Nasal cavity respiratory epithelium epithelial cell of viscerocranial mucosa (primary cell): ENCODE data around the gene CD9. TPM values are rescaled to one million over a fixed set of nuclear protein-coding genes. Genes with fewer than 3 reads are reported as not detected.

Experiments
- total RNA-seq: library from RNA; depleted of rRNA; stranded (reverse); fragments of >200 nt; gene quantifications from 2 replicates; pipeline ENCODE4 v1.2.3, GENCODE V29; 2014

CD9 gene
- total RNA-seq = 383 and 653 TPM in 2 replicates

GRCh38 chr12:6200256-6201212, at the start of gene CD9:
TSS of gene CD9 (plus strand) at chr12:6200400. CDS start at chr12:6200500, 100 bp downstream.

Other genes starting within 250 kb of the CD9 start
- 0.34 and 1.00 TPM in 2 replicates for gene VWF, start 75.7 kb upstream of the CD9 start, total RNA-seq
- 15.4 and 32.5 TPM in 2 replicates for gene PLEKHG6, start 110.3 kb downstream of the CD9 start, total RNA-seq
- gene TNFRSF1A, start 141.7 kb downstream of the CD9 start, total RNA-seq = 51.6 and 110 TPM in 2 replicates
- gene SCNN1A, start 175.2 kb downstream of the CD9 start, total RNA-seq = 9.6 and 76.7 TPM in 2 replicates
- gene LTBR, start 183.8 kb downstream of the CD9 start, total RNA-seq = 60.1 and 95.4 TPM in 2 replicates
- gene CD27, start 244.6 kb downstream of the CD9 start, total RNA-seq = not detected in 2 replicates